ENCODE measurements around the gene TIMM9. TPM values are rescaled to one million over a fixed set of nuclear protein-coding genes. Genes with fewer than 3 reads are reported as not detected.

The TIMM9 gene
- total RNA-seq, 6 experiments from 2014 or later = 10.3 to 44.4 (median 18.2) TPM

Small RNA genes within 50 kb of the gene (small RNA-seq; reads per million reads assigned to genes)
- gene HSBP1P1 = 0 reads per million in 2 experiments
- 0 reads per million in 2 experiments for gene RF00019

Other genes starting within 250 kb of the TIMM9 start
- 10 to 100 TPM; 20.7 to 42.7 (median 26.5) TPM for gene ACTR10, start 227.4 kb downstream of the TIMM9 start, total RNA-seq
- 100 to 1,000 TPM; 100 to 132 (median 120) TPM for gene PSMA3, start 182.7 kb downstream of the TIMM9 start, total RNA-seq
- 10 to 100 TPM in 4 of 6 experiments, 1 to 10 TPM in 2; 7.6 to 22.1 (median 15.7) TPM for gene ARID4A, start 129.0 kb downstream of the TIMM9 start, total RNA-seq
- not detected for gene TOMM20L, start 31.6 kb downstream of the TIMM9 start, total RNA-seq
- gene KIAA0586, start 188 bp upstream of the TIMM9 start, total RNA-seq = 10 to 100 TPM in 2 of 6 experiments, 1 to 10 TPM in 4; 4.7 to 14.6 (median 9.0) TPM
- gene DACT1, start 210.4 kb upstream of the TIMM9 start, total RNA-seq = 1 to 10 TPM; 1.2 to 2.4 (median 1.4) TPM

Data from right lobe of liver (tissue), 5 donors.